Subcutaneous adipose tissue (tissue), 4 donors: ENCODE data around the gene TPSAB1. TPM values are rescaled to one million over a fixed set of nuclear protein-coding genes. Genes with fewer than 3 reads are reported as not detected.

ENCODE experiments used
- CTCF ChIP-seq: fragments of 450-650 bp; IDR thresholded peaks from one replicate; pipeline ENCODE4 v1.5.1; 2016; ENCODE audit warnings: low read depth, mild to moderate bottlenecking, control low read depth, antibody characterized with exemption, moderate library complexity
- total RNA-seq, 4 donors: library from RNA; depleted of rRNA; stranded (reverse); fragments of >200 nt; gene quantifications; one replicate each; pipeline ENCODE4 v1.1.0, GENCODE V29; 2016

TPSAB1 gene
- total RNA-seq, 4 donors from 2014 or later = 31.8 to 116 (median 69.8) TPM

GRCh38 chr16:1275791-1276579 is 35.5 kb downstream of the TPSAB1 start:
- TF ChIP-seq CTCF = no peak

DNA sequence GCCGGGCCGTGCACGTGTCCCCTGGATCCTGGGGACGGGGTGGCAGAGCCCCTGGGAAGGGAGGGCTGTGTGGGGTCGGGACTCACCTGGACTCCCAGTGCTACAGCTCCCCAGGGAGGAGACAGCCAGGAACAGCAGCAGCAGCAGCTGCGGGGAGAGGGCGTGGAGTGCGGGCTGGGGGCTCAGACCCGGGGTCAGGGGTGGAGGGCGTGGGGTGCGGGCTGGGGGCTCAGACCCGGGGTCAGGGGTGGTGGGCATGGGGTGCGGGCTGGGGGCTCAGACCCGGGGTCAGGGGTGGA is 36.0 kb downstream of the TPSAB1 start:
- no peak for TF ChIP-seq CTCF

- no peak for TF ChIP-seq CTCF
Measured at GRCh38 chr16:1277151-1277598, 36.7 kb downstream of the TPSAB1 start.

DNA sequence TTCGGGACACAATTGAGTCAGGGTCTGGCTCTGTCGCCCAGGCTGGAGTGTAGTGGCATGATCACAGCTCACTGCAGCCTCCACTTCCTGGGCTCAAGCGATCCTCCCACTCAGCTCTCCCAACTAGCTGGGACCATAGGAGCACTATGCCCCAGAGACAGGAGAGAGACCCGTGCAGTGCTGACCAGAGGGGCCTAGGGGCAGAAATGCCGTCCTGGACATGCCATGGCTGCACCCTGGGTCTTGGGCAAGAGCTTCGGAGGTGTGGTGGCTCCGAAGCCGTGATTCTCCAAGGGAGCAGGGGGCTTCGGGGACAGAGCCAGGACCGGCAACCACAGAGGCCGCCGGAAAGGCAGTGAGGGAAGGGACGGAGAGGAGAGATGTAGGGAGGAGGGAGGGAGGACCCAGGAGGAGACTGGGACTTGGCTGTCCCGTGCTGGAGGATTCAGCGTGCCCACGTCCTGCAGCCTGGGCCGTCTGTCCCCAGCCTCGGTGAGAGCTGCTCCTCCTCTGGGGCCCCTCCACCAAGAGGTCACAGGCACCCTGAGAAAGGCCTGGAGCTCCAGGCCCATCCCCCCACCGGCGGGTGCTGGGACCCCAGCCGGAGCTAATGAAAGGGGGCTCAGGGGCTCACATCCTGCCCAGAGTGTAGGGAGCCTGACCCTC is 37.2 kb downstream of the TPSAB1 start:
- TF ChIP-seq CTCF = no peak

DNA sequence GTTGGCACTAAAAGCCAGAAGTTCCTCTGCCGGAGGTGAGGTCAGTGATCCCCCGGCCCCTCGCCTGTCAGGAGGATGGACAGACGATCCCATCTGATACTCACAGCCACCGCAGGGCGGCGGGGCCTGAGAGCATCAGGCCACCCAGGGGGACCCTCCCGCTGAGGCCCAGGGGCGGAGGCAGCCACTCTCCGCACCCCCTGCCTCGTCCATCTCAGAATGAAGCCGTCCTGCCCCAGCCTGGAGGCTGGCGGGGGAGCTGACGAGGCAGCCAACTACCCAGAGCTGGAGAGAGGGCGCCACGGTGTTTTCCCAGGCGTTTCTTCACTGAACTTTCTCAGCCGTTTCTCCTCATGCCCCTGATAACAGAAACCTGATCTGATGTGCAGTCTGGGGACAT is 38.0 kb downstream of the TPSAB1 start:
- TF ChIP-seq CTCF = no peak

DNA sequence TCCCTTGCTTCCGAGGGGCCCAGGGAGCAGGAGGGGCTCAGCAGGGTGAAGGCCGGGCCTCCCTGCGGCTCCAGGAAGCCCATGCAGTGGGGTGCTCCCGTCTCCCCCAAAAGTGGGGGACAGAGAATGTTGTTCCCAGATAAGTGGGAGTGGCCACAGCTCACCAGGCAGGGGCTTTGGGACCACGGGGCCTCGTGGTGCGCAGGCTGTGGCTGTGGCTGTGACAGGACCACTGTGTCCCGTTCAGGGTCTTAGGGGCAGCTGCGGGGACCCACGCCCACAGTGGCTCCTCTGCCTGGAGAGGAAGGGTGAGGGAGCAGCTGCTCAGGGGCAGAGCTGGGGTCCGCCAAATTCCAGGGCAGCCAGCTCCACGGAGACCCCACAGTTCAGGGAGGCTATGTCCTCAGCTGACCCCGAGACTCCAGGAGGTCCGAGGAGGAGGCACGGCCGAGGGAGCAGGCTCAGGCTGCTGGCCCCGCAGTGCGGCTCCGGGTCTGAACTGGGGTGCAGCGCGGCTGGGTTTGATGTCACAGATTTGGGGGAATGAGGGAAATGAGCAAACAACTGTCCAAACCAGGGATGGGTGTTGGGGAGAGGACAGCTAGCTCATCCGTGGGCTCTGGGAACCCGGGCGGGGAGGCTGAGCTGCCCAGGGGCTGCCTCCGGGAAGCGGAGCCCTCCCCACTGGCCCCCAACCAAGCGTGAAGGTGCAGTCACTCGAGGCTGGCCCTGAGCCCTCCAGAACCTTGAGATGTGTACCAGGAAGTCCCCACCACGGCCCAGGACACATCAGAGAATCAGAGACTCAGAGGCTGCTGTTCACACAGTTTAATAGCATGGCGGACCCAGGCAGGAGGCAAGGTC is 38.8 kb downstream of the TPSAB1 start:
- no peak for TF ChIP-seq CTCF
